ENCODE results near the gene CCN2. TPM values are rescaled to one million over a fixed set of nuclear protein-coding genes. Genes with fewer than 3 reads are reported as not detected.

CCN2 gene, protein sequence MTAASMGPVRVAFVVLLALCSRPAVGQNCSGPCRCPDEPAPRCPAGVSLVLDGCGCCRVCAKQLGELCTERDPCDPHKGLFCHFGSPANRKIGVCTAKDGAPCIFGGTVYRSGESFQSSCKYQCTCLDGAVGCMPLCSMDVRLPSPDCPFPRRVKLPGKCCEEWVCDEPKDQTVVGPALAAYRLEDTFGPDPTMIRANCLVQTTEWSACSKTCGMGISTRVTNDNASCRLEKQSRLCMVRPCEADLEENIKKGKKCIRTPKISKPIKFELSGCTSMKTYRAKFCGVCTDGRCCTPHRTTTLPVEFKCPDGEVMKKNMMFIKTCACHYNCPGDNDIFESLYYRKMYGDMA
- total RNA-seq: 135 and 208 TPM in 2 replicates

GRCh38 chr6:131950767-131951575, at the start of gene CCN2:
Gene CCN2 (minus strand): TSS chr6:131951372. CDS start chr6:131951172, 200 bp downstream.

Other genes starting within 250 kb of the CCN2 start
- gene OR2A4, start 250.0 kb downstream of the CCN2 start, total RNA-seq: 0.32 TPM in 1 of 2 replicates, not detected in the other
- gene CTAGE9, start 240.4 kb downstream of the CCN2 start, total RNA-seq: not detected in 2 replicates
- 3.6 and 5.2 TPM in 2 replicates for gene ENPP1, start 143.4 kb downstream of the CCN2 start, total RNA-seq